Activated effector memory CD4-positive, alpha-beta T cell treated with anti-CD3 and anti-CD28 coated beads, Interleukin-2, amount 50 U/mL, for 16 hours (primary cell): ENCODE measurements around the gene KCNH4.
"Not testable (repeated sequence)": the region's sequence is repeated elsewhere in the genome, so short reads cannot be mapped to it uniquely, and the experiment has no call there.

ENCODE experiments used
- DNase-seq: peaks from one replicate; pipeline ENCODE4 v3.0.0-alpha.2; 2020

The KCNH4 gene

DNA sequence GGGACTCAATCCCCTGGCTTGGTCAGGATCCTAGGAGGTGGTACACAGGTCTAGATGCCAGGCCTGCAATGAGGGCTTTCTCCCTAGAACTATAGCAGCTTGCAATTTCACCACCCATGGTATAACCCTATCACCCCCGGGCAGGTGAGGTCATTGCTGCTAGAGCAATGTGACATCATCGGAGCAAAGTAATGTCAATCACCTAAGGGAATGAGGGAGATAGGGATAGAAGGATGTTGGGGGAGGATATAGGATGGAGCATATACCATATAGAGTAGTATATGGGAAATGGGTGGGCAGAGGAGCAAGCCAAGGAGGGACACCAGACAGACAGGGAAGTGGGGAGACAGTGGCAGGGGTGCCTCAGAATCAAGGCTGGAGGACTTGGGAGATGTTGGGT is 3.3 kb downstream of the KCNH4 start:
- DNase-seq = no peak

DNA sequence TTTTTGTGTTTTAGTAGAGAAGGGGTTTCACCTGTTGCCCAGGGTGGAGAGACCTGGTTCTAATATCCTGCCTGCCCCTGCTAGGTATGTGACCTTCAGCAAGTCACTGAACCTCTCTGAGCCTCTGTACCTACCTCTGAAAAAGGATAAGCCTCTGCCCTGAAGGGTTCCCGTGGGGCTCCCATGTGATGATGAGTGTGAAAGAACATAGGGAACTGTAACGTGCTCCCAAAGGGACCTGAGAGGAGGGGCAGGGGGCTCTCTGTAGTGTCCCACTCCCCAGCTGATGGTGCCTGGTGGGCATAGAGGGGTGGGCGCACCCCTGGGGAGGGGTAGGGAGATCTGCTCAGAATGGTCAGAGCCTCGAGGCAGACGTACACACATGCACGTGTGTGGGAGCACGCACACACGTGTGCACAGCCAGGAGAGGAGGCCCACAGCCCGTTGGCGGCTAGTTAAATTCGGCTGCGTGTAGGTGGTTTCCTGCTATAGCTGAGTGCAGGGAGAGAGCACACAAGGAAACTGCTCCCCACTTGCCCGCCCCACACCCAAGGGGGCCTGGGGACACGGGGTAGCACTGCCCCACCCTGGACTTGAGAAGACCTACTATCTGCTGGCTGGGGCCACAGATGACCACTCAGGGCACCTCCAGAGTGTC is 6.7 kb downstream of the KCNH4 start:
- DNase-seq = no peak

DNA sequence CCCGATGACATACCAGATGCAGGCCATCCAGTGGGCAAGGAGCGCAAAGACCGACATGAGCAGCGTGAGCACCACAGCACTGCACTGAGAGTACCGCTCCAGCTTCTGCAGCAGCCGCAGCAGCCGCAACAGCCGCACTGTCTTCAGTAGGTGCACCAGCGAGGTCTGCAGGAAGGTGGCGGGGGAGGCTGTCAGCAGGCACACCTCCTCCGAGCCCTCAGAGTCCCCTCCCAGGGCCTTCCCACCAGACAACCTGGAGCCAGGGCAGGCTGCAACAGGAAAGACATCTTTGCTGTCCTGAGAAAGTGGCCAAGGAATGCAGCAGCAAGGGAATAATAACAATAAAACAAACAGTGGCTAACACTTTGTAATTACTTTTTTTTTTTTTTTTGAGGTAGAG is 9.1 kb downstream of the KCNH4 start:
- DNase-seq = no peak

DNA sequence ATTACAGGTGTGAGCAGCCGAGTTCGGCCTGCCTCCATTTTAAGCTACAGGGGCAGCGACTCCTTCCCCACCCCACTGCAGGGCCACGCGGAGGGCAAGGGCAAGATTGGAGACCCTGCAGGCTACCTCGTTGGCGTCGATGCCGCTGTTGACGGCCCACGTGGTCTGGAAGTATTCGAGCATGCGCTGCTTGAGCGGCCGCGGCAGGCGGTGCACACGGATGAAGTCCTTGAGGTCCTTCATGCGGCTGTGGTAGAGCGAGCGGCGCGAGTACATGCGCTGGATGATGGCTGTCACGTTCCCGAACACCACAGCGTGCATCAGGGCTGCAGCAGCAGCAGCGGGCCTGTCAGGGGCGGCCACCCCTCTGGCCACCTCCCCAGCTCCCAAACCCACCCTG is 11.6 kb downstream of the KCNH4 start:
- no peak for DNase-seq

DNA sequence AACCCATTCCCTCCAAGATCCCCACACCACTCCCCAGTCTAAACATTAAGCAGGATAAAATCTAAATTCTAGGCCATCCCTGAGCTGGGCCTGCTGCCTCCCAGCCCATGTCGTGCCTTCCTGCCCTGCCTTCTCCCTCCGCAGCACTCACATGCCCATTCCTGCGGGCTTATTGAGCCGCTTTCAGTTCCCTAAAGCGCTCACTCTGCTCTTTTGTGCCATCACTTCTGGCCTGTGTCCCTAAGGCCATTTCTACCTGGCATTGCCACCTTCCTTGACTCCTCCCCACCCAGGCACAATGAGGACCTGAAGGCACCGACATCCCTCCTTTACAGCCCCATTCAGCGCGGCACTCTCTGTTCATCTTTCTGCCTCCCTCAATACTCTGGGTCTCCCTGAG is 13.1 kb downstream of the KCNH4 start:
- DNase-seq = no peak

DNA sequence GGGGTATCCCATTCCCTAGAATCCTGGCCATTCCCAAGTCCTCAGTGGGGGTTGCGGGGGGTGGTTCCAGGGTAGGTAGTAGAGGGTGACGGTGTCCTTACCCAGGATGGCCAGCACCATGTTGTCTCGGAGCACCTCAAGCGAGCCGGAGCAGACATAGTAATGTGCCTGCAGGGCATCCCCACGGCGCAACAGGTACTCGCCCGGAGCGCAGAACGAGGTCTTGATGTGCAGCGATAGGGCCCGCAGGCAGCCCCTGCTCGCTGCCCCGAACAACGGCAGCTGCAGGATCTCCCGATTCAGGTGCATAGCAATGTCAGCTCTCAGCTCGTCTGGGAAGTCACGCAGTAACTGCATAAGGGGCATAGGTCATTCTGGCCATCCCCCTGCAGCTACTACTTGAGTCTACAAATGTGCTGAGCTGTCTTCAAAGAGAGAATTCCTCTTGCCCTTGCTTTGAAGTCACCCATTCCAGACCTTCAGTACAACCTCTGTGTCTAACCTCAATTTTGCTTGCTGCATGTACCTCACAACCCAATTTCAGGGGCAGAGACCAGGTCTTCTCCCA is 14.7 kb downstream of the KCNH4 start:
- DNase-seq = no peak

DNA sequence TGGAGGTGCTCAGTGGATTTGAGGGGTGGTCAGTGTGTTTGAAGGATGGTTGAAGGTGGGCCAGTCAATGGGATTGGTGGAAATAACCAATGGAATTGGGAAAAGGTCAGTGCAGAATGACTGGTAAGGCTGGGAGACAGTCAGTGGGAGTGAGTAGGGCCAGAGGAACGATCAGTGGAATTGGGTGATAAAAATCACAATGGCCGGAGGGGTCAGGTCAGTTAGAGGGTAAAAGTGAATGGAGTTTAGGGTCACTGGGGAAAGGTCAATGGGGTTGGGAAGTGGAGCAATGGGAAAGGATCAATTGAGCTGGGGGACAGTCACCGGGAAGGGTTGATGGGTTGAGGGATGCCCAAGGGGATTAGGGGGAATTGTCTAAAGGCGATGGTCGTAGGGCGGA is 15.2 kb downstream of the KCNH4 start:
- no peak for DNase-seq

DNA sequence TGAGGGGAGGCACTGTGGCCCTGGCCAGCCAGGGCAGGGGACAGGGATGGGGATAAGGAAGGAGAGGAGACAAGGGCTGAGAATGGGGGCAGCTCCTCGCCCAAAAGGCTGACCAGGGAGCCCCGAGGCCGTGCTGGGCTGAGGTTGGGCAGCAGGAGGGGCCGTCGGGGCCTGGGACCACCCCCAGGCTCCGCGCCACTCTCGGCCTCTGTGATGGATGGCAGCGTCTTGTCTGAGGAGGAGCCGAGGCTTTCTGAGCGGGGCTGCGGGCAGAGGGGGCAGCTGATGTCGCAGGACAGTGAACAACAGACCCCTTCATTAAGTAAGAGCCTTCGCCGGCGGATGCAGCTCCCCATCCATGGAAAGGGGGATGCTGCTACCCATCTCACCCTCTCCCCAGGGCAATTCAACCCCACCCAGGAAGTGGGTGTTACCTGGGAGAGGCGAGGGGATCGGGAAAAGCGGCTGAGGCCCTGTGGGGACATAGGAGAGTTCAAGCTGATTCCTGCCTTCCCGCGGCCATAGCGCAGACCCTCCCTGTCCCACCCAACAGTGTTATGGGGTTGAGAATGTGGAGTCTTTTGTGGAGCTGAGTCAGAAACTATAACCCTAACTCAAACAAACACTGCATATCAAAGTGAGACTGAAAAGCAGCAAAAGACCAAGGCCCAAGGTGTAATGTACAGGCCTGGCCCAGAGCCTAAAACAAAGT is 17.1 kb downstream of the KCNH4 start:
- DNase-seq = no peak

DNA sequence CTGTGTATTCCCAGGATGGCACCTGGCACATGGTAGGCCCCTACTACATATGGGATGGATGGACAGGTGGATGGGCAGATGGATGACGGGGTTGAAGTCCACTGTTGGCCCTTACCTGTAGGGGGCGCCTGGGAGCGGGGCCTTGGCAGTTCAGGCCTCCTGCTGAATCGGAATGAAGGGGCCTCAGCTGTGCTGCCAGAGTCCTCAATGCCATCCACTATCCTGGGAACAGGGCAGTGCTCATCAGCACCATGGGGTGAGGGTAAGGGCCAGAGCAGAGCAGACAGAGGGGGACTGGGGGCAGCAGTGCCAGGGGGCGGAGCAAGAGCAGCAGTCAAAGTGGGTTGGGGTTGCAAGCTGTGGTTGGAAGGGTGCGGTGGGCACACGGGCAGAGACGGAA is 17.8 kb downstream of the KCNH4 start:
- peak; percentile 79 for DNase-seq

DNA sequence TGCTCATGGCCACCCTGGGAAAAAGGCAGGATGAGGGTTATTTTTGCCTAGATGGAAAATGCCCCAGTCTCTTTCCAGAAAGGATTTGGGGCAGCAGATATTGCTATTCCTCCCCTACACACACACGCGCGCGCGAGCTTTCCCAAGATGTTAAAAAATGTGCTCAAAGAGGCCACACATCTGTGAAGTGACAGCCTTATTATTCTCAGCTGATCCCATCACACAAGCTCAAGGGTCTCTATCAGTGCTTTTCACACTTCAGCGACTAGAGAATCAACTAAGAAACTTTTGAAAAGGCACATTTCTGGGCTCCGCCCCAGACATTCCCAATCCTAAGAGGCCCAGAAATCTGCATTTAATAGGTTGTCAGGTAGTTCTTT is 20.4 kb downstream of the KCNH4 start:
- no peak for DNase-seq

DNA sequence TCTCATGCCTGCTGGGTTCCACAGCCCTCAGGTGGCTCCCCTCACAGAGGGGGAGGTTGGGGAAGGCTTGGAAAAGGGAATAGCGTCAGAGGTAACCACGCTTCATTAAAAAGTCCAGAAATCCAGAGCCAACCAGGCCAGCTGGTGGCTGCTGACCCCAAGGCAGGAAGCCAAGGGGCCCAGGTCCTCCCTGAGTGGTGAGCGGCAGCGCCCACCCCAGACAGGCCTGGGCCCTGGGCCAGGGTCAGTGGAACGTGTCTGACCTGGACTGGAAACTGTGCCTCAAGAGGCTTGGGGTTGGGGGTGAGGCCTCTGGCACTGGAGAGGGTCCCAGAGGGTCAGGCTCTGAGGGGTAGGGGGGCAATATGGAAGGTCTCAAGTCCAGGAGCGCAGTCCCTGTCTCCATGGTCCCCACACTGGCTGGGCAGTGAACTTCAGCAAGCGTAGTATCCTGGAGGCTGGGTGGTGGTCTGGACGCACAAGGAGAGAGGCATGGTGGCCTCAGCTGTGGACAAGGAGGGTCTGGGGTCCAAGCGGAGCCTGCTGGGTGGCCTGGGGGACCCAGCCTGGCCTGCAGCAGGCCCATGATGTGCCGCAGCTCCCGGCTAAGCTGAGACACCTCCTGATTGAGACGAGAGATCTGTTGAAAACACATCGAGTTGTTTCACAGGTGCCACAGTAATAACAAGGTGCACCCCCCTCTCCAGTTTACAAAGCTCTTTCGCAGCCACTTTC is 21.0 kb downstream of the KCNH4 start:
- DNase-seq = no peak

DNA sequence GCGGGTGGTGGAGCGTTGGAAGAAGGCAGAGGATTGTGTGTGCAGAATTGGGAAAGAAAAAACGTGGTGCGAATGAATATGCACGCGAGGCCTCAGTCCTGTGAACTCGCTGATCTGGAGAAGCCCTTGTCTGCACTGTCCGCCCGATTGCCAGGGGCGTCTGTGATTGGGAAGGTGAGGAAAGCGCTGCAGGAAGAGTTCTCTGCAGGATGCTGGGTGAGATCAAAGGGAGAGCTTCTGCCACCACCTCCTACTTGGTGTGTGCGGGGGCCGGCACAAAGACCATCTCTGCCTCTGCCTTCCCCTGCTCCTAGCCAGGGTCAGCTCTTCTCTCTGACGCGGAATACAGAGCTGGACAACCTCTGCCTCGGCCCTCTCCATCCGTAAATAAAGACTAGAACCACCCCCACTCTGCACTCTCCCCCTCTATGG is 25.3 kb downstream of the KCNH4 start:
- no peak for DNase-seq

DNA sequence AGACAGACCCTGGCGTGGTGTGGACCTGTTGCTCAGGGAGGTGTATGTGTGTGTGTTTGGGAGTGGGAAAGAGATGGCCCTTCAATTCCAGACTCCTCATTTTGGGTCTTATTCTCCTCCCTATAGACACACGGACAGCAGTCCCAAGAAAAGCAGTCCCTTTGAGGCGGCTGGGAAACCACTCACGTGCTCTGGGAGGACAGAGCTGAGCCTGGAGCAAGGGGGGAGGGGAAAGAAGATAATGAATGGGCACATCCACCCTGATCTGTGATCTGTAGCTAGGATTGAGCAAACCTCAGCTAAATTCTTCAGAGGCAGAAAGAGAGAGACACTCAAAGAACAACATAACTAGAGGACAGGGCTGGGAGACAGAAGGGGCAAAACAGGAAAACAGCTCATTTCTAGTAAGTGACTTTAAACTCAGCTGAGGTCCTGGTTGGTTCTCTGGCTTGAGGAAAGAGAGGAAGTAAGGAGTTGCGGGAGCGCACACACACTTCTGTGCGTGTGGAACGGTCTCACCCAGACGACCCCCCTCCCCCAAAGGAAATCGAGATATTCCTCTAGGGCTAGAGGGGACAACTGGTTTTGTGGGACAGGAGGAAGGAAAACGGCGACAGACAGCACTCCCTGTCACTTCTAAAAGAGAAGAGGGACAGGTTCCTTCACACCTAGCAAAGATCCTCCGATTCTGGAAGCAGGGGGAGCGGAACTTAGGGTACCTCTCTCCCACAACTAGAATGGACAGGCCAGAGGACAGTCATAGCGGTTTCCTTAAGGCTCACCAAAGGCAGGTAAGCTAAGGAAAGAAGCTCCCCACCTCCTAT is 26.8 kb downstream of the KCNH4 start:
- DNase-seq = no peak

DNA sequence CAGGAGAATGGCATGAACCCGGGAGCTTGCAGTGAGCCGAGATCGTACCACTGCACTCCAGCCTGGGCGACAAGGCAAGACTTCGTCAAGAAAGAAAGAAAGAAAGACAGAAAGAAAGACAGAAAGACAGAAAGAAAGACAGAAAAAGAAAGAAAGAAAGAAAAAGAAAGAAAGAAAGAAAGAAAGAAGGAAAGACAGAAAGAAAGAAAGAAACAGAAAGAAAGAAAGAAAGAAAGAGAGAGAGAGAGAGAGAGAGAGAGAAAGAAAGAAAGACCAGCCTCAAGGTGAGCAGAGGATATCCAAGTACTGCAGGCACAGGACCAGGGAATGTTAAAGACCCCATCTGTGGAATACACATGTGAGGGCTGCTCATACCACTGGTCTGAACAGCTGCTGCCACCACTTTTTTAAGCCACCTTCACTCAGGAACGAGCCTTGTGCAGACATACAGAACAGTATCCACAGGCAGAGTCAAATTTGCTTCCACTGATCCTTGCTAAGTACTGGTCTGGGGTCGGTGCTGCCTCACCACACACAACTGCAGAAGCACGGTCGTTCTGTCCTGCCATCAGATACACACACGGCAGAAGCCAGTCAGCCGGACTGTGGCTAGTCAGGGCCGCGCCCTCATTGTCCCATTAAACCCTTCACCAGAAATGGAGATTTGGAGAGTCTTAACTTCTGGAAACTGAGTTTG is 33.9 kb downstream of the KCNH4 start:
- DNase-seq = no peak

DNA sequence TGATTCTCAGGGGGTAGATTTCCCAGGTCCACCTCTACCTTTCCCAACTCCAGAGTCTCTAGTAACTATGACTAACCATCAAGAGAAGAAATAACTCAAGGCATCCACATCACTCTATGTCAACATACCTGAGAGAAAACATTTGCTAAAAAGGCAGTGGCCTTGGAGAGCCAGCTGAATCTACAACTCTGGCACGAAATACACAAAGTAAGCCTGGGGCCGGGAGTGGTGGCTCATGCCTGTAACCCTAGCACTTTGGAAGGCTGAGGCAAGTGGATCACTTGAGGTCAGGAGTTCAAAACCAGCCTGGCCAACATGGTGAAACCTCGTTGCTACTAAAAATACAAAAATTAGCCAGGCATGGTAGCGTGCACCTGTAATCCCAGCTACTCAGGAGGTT is 37.8 kb downstream of the KCNH4 start:
- not testable (repeated sequence) for DNase-seq

DNA sequence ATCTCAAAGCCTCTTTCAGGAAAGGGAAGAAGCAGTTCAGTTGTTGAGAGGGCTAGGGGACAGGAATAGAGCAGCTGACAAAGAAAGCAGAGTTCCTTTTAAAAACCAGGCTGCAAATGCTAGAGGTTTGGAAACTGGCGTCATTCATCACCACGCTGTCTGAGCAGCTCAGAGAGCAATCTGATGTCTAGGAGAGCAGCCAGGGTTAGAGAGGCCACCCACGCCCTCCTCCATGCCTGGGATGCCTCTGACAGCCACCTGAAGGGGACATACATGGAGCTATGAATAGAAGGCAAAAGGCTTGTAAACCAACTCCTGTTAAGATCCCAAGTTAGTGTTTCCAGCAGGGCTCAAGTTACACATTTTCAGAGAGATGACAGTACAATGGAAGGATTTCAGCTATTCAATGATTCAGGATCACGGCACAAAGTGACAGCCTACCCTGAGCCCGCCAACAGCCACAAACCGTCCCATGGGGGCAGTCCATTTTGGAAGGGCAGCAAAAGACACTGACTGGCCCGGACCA is 38.5 kb downstream of the KCNH4 start:
- no peak for DNase-seq

DNA sequence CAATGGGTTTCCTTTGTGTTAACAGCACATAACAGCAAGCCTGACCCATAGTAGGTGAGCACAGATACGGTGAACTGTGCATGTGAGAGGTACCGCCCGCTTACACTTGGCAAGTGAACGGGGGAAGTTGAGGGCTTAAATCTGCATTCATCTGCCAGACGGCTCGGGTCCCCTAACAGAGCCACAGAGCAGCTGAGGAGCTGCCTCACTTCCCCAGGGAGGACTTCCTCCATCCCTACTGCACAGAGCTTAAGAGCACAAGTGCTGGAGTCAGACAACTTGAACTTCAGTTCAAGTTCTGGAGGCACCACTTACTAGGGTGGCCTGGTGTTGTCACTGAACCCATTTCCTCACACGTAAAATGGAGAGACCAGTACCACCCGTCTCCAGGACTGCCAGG is 39.6 kb downstream of the KCNH4 start:
- no peak for DNase-seq

DNA sequence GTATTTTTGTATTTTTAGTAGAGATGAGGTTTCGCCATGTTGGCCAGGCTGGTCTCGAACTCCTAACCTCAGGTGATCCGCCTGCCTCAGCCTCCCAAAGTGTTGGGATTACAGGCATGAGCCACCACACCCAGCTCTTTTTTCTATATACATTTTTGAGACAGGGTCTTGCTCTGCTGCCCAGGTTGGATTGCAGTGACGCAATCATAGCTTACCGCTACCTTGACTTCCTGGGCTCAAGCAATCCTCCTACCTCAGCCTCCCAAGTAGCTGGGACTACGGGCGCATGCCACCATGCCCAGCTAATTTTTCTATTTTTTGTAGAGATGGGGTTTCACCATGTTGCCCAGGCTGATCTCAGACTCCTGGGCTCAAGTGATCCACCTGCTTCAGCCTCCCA is 40.3 kb downstream of the KCNH4 start:
- DNase-seq = not testable (repeated sequence)

DNA sequence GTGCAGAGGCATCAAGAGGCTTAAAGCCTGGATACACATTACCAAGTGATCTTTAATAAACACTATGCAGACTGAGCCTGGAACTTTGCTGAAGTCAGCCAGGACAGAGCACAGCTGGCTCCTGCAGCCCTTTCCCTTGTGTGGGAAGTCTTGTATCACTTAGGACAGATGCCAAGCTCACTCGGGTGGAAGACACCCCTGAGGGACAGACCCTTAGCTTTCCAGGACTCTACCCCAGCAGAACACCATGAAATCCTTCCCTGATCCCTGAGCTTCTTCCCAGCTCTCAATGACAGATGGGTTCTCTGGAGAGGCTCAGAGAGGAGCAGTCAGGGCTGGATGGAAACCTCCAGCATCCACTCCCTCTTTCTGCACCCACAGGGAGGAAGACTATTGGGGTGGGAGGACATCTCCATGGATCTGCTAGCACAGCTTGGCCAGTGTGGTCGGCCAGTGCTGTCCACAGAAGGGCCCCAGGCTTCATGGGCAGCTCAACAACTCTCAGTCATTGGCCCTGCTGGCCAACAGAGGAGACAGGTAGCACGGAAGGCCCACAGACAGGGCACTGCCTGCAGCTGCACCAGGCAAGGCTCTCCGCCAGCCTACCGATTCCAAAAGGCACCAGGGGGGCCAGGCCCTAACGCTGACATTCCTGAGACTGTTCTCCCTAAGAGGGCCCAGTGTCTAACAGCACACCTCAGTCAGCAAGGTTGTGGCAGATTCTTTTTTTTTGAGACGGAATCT is 42.0 kb downstream of the KCNH4 start:
- no peak for DNase-seq

DNA sequence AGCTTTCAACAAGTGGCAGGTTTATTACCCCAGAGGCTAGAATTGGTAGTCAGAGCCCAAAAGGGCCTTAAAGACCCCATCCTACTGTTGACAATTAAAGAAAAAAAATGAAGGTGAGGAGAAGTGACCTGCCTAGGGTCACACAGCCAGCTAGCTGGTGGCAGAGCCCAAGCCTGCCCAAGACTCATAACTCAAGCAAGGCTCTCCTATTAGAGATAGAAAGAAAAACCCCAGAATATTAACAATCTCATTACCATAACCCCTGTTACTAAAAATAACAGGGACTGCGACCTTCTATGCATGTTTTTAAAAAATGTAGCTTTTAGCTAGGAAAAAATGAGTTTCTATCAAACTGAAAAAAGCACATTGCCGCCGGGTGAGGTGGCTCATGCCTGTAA is 44.3 kb downstream of the KCNH4 start:
- DNase-seq = no peak
